NCI-H69 (cell line): ENCODE measurements around the gene CYP39A1.

Source experiments
- DNase-seq: peaks from one replicate; lab custom pipeline; 2025; lab: John Stamatoyannopoulos, UW

Gene CYP39A1

GRCh38 chr6:46511320-46511719, 141.3 kb downstream of the CYP39A1 start:
- DNase-seq: no peak

- DNase-seq: no peak
Measured at GRCh38 chr6:46510651-46511050, 142.0 kb downstream of the CYP39A1 start.

GRCh38 chr6:46509981-46510510, 142.6 kb downstream of the CYP39A1 start:
- no peak for DNase-seq

GRCh38 chr6:46509063-46509462, 143.6 kb downstream of the CYP39A1 start:
- no peak for DNase-seq

DNA sequence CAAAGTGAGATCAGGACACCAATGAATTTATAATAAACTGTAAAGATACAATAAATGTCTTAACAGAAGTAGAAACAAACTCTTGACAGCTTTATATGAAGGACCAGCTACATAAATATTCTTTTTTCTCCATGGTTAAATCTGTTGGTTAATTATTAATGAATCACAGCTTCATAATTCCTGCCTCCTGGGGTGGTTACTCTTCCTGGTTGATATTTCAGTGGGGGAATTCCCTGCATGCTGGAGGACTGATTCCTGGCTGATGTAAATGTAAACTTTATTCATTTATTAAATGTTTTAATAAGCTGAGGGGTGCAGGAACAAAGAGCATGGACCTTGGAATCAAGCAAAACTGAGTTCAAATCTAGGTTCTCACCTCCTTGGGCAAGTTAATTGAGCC, 145.2 kb downstream of the CYP39A1 start:
- no peak for DNase-seq

DNA sequence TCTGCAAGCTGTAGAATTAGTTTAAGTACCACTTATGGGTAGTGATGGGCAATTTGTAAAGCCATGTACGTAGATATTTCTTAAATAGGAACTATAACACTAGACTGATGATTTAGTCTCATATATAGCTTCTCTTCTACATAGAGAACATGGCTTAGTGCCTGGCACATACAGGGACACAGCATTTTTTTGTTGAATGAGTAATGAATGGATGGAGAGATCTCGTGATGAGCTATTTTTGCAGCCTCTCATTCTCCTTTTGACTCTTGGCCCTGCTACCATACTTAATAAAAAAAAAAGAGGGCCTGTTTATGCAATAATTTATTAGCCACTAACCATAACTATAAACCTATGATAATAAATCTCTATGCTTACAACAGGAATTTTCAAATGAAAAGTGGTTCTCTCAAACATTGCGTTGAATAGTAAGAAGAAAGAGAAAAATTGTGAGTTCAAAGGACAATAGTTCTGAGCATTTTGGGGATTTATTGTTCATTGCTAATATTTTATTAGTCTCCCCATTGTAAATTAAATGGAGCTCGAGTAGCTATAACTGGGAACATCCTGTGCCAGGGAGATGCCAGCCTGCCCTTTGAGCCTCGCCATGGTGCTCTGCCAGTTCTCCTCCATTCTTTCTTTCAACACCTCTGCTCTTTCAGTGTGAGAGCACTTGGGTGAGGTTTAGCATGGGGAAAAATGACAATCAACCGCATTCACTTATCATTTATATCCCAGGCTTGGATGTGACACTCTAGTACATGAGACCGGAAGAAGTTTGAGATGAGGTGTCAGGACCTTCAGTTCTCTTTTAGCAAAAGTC, 146.7 kb downstream of the CYP39A1 start:
- no peak for DNase-seq

- no peak for DNase-seq
Measured at GRCh38 chr6:46504242-46504641, 148.4 kb downstream of the CYP39A1 start.

DNA sequence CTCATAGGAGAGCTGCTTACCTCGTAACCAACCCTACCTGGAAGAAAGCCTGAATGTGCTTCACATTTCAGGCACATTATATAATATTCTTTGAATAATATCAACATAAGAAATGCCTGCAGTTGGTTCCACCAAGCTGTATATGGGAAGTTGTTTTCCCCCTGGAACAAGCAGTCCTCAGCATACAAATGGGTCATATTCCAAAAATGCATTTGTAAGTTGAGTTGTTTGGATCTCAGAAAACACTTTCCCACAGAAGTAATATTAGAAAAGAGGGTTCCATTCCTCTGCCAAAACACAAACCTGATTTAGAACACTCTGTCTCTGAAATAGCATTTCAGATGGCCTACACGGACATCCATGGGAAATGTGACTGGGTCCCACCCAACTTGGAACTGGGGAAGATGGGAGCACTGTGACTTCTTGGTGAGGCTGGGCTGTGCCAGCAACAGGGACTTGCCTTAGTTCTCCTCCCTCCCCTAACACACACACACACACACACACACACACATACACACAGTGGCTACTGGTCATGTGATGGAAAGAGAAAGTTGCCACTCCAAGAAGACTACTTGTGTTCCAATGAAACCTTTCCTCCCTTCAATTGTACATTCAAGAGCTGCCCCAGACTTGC, 150.0 kb downstream of the CYP39A1 start:
- no peak for DNase-seq

GRCh38 chr6:46501136-46502089, 151.2 kb downstream of the CYP39A1 start:
- DNase-seq: no peak

DNA sequence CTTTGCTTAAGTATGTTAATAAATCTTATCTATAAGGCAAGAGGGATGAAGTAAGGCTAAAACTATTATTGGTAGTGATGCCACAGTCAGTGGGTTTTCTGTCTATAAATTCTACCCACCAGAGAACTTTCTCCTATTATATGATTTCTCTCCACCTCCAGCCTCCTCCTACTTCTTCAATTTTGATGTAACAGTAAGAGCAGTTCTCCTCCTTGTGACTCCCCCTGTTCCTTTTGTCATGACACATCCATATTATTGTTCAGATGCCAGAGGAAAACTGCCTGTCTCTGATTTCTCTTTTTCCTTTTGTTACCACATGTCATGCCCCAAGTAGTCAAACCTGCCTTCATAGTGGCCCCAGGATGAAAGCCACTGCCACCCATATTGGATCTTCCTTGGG, 152.2 kb downstream of the CYP39A1 start:
- no peak for DNase-seq
